GM18498 (cell line): ENCODE data around the gene GARNL3.

ENCODE experiments used
- ATAC-seq: cut with Tn5 transposase; IDR thresholded peaks from one replicate; pipeline ENCODE4 v1.9.1; 2021; ENCODE audit warnings: mild to moderate bottlenecking, moderate library complexity; ENCODE audit not compliant: unreplicated experiment

Gene GARNL3

DNA sequence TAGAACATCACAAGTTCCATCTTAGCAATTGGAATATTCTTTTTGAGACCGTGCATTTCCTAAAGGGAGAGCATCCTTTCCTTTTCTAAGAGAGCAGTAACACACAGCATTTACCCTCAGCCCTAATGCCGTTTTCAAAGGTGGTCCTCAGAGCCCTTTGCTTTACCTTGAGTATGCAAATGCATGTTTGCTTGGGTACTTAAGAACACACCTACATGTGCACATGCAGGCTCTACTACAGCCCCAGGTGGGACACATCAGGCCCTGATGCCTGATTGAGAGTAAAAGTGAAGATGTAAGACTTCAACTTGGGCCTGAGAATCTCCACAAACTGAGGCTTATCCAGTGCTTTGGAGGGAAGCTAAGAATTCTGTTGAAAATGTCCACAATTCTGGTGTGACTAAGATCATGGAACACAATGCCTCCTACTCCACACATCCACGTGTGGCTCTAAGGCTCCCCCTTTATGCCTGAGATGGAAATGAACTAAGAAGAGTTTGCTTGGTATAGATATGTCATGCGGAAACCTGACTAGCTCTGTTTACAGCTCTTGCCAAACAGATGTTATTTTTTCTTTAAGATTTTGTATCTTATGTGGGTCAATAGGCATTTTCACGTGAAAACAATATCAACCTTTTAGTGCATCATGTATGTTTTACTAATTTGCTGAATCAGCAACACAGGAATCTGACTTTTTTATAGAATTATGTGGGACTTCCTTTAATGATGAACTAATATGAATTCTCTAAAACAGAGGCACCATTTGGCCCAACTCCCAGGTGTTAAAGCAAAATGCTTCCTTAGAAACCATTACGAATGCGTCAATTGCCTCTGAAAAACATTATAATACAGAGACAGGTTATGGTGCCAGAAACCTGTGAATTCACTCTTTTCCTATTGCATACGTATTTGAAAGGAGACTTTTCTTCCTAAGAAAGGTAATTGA is 83.5 kb downstream of the GARNL3 start:
- ATAC-seq = no peak

DNA sequence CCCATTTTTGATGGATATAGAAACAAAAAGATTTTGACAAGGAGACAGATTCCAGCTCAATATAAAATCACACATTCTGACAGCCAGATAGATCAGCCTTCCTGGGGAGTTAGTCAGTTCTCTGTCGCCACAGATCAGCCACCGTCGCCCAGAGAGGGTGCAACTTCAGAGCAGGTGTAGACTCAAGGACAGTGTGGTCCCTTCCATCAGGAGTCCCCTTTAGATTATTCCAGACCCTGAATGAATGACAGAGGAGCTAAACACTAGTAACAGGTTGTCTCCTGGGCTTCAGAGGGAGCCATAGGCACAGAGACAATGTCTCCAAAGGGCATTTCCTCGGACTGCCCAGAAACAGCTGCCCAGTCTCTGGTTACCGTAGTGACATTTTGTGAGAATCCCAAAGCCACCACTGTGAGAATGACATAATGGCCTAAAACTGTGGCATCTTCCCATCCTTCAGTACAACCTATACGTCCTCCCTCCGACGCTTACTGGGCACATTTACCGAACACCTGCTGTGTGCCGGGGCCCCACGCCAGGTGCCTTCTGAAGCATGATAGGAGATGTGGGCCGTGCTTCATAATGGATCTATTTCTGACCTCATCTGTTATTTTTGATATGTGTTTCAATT is 85.0 kb downstream of the GARNL3 start:
- ATAC-seq = no peak

DNA sequence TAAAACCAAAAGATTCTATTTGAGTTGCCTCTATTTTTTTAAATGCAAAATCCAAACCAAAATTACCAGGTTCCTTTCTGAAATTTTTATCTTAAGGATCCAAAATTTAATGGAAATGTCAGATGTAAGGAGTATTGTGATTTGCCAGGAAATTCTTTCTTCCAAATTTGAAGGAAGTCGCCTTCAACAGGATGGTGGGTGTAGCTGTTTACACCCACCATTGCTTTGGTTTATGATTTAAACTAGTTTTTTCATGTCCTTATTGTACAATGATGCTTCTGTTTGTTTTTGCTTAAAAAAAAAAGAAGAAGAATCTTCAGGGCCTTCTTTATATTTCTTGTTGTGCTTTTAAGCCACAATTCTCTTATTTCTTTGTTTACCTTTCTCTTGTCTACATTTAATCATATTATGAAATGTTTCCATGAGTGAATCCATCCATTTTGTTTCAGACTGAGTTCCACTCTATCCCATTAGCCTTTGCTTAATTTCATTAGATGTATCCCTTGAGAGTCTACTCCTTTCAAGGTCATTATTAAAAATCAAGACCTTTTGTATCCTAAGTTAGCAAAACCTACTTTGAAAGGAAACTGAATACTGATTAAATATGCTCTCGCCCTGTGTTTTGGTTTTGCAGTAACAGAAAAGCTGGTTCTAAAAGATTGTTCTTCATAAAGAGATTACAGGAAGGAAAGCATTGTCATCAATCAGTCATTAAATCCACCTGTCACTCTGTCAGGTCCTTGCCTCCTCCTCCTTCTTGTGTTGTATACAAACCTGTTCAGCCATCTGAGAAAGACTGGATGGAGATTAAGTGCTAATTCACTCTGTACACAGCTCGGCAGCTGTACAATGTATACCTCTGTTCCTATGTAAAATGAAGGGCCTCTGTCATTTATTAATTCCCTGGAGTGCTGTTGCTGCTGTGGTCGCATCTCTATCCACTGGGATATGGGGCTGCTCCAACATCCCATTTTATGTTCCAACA is 86.9 kb downstream of the GARNL3 start:
- no peak for ATAC-seq

GRCh38 chr9:127353882-127354281 is 89.3 kb downstream of the GARNL3 start:
- ATAC-seq = no peak

- no peak for ATAC-seq
Observed at GRCh38 chr9:127356906-127357305, 92.3 kb downstream of the GARNL3 start.

DNA sequence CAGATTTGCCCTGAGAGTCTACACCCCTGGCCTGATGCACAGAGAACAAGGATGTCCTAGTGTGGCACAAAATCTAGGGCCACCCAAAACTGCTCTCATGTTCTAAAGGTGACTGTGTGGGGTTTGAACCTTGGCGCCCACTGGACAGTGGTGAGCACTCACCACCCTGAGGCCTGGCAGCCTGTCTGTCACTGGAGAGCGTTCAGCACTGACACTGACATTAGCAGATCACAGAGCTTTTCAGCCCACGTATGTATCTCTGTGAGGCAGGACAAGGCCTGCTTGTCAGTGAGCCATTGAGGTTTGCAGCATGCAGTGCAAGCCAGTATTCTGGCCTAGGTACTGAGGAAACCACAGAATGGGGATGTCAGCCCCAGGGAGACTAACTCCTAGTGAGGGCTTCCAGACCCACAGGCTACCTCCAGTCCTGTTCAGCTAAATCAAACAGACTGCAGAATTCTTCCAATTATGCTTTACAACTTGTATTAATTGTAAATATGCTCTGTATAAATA is 93.5 kb downstream of the GARNL3 start:
- ATAC-seq = no peak

- ATAC-seq = no peak
Observed at GRCh38 chr9:127358770-127359169, 94.2 kb downstream of the GARNL3 start.

GRCh38 chr9:127360250-127360649 is 95.7 kb downstream of the GARNL3 start:
- ATAC-seq = no peak

GRCh38 chr9:127360829-127361228 is 96.3 kb downstream of the GARNL3 start:
- no peak for ATAC-seq

- ATAC-seq = no peak
Observed at GRCh38 chr9:127361561-127361960, 97.0 kb downstream of the GARNL3 start.

DNA sequence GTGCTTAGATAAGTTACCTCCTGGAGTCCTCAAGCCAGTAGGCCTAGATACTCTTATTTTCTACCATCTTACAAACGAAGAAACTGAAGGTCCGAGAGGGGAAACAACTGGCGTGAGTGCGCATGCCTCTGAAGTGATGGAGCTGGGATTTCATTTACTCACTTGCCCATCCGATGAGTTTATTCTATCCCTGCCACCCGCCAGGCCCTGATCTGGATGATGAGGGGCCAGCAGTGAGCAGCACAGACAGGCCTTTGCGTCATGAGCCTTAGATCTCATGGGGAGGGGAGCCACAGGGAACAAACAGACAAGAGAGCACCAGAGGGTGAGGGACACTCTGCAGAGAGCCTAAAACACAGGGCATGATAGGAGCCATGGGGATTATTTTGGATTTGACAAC is 98.3 kb downstream of the GARNL3 start:
- ATAC-seq = no peak

GRCh38 chr9:127365461-127365860 is 100.9 kb downstream of the GARNL3 start:
- no peak for ATAC-seq

- ATAC-seq = no peak
Observed at GRCh38 chr9:127366594-127366993, 102.0 kb downstream of the GARNL3 start.

- no peak for ATAC-seq
Observed at GRCh38 chr9:127368852-127369402, 104.4 kb downstream of the GARNL3 start.

DNA sequence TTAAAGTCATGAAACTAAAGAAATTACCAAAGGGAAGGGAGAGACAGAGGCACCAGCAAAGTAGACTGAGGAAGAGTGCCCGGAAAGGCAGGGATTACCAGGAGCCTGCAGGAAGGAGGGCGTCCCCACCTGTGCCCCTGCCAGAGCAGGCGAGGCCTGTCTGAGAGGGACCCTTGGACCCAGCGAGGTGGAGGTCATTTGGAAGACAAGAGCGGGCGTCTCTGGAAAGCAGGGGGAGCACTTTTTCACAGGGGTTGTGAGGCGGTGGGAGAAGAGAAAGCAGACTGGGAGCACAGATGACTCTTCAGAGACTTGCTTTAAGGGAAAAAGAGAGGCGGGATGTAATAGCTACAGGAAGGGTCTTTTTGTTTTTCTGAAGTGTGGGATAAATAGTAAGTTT is 104.9 kb downstream of the GARNL3 start:
- ATAC-seq = no peak

- no peak for ATAC-seq
Observed at GRCh38 chr9:127370147-127370579, 105.6 kb downstream of the GARNL3 start.

GRCh38 chr9:127370672-127371648 is 106.4 kb downstream of the GARNL3 start:
- no peak for ATAC-seq

- no peak for ATAC-seq
Observed at GRCh38 chr9:127380479-127380878, 115.9 kb downstream of the GARNL3 start.

DNA sequence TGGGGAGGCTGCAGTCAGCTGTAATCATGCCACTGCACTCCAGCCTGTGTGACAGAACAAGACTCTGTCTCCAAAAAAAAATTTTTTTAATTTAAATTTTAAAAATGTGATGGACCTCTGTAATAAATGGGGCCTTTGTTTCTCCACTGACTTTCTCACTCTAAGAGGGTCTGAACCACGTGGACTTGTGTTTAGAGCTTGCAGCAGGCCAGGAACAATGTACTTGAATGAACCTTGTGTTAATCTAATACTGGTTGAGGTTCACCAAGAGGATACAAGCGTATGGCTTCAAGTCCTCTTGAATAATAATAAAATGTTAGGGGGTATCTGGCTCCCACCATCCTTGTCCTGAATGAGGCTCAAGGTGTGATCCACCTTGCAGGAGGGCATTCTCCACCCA is 118.0 kb downstream of the GARNL3 start:
- ATAC-seq = no peak
